Stimulated activated CD4-positive, alpha-beta T cell treated with anti-CD3 and anti-CD28 coated beads, Interleukin-12 subunit alpha, Interleukin-12 subunit beta, amount 100 ng/mL, for 4 hours (primary cell): ENCODE measurements around the gene MYOM1.

Experiments
- DNase-seq: peaks from one replicate; pipeline ENCODE4 v3.0.0-alpha.2; 2020

Gene MYOM1

DNA sequence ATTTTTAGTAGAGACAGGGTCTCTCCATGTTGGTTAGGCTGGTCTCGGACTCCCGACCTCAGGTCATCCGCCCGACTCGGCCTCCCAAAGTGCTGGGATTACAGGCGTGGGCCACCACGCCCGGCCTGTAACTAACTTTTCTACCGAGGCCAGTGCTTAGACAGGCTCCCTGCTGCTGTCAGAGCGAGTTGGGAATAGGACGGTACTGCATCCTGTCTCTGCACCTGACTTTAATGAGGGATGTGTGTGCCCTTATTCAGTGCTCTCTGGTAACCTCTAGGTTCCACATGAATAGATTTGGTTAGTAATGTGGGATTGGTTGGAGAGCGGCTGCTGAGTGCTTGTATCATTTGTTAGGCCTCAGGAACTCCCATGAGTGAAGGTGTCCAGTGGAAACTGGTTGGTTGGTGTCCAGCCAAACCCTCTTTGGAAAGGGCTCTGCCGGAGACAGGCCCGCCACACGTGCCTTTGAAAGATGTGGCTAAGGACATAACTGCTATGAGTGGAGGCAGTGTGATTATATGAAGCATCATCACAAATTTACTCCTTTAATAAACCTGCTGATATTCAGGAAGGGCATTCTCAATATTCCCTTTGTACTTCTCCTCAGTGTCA, 36.6 kb downstream of the MYOM1 start:
- DNase-seq, result no peak

DNA sequence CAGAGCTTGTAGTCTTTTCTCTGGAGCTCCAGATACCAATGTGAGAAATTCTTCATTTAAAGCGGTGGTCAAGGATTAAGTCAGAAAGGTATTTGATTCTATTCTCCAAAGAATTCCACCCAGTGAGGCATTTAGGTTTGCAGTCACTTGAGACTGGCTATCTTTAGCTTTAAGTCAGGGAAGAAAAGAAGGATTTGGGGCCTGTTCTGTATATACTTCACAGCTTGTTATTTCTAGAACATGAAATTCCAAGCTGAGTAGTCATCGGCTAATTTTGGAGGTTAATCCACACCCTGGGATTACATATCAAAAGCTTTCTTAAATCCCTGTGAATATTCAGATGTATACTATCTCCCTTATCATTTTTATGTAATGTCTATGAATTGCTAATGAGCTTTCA, 39.4 kb downstream of the MYOM1 start:
- DNase-seq, result no peak

DNA sequence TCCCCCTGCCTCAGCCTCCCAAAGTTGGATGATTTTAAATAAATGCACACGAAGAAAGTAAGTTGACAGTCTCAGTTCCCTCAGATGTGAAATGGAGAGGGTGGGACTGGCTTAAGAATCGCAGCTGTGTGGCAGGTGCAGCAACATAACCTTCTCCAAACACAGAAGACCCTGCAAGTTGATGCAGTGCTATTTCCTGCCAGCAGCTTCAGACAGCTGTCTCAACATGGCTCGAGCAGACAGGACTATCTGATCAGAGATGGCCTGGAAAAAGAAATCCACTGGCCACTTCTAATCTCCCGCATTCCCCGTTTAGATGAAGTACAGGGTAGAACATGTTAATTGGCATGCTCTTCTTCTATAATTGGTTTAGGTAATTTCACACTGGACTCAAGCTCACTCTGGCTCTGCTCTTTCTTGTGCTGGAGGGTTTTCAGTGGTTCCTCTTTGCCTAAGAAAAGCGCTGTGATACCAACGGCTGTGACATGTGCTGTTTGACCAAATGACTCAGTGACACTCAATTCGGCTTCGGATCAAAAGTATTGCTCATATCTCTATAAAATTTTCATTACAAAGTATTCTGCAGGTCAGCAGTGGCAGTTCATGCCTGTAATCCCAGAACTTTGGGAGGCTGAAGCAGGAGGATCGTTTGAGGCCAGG, 40.2 kb downstream of the MYOM1 start:
- DNase-seq, result no peak

DNA sequence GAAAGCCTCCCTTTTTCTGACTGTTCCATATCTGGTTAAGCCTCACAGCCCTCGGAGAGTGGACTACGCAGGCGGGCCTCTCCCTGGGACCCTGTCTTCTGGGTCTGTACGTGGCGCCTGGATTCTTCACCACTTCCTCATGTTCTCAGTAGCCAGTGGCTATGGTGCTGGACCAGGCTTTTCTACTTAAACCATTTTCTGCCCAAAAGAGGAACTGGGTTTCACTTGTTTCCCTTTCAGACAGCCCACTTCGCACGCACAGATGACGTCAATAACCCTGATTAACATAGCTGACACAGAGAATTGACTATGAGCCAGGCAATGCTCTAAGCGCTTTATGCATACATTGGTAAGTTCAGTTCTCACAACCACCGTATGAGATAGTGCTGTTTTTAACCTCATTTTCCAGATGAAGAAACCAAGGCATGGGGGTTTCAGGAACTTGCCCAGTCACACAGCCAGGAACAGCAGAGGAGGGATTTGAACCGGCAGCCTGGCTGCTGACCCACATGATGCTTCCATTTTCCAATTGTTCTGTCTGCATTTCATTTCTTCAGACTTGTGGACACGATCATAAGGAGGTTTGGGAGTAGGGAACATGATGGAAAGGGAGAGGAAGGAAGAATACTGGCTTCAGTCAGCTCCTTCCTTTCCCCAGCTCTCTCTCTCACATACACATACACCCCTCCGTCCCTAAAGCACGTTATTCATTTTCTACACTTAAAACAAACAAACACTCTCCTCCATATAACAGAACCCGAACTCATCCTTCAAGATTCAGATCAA, 41.7 kb downstream of the MYOM1 start:
- DNase-seq, result no peak

DNA sequence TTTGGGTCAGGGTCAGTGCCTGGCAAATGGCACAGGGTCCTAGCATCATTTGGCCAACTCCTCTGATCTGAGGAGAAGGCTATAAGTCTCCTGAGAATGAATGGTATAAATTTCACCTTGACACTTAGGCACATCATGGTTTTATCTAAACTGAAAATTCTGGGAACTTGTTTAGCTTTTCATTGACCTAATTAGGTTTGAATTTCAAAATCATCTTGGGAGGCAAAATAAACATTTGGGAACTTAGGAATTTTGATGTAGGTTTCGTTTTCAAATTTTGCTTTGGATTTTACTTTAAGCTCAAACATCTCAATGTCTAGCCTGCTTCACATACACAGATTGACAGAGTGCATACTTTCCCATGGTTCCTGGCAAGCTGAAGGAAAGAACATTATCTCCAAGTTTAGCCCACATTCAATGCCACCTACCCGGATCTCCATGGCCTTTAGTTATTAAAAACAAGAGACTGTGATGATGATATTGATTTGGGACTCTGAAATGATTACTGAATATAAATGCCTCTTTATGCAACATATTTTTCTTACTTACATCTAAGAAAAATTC, 44.5 kb downstream of the MYOM1 start:
- DNase-seq, result no peak

DNA sequence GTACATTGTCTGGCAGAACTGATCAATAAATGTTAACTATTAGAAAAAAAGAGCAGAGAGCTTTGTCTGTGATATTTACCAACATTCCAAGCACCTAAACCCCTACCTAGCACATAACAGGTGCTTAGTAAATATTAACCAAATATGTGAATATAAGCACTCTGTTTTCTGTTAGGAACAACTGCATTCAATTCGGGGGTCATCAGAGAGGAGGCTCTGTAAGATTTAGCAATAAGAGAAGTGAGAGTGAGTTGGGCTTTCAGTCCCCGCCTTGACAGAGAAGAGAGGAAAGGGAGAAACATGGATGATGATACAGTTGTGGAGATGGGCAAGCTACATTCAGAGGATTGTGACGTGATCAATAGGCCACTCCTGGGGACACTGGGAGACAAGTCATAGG, 47.7 kb downstream of the MYOM1 start:
- DNase-seq, result no peak

DNA sequence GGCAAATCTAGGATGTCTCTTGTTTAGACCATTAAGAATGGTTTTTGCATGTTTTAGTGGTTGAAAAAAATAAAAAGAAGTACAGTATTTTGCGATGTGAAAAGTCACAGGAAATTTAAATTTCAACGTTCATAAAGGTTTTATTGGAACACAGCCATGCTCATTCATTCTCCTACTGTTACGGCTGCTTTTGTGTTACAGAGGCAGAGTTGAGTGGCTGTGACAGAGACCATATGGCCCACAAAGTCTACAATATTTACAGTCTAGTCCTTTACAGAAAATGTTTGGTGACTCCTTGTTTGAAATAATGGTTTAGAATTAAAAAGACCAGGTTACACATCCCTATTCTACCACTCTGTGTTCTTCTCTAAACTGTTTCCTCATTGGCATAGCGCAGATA, 48.1 kb downstream of the MYOM1 start:
- no peak for DNase-seq

DNA sequence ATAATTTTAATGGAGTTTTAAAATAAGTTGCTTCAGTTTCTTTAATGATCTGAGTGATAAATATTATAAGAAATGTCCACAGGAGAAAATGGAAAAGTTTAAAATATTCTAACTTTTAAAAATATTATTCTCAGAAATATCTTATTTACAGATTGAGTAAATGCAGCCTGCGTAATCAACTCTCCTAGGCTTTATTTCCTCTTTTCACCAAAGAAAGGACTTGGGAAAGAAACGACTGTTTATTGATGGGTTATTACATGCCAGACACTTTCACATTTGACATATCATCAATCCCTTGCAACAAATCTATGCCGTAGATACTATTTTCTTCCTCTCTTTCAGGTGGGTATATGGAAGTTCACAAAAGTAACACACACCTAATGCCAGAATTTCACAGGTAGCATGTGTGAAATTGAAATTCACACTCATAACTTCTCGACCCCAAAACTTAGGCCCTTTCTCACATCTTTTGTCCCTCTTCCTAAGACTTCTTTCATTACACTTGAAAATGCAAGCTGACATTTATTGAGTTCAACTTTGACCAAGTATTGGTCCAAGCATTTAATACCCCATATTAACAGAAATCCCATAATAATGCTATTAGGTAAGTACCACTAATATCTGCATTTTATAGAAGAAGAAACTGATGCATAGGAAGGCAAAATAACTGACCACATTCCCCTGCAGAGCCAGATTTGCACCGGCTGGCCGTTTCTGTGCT, 49.2 kb downstream of the MYOM1 start:
- DNase-seq, result no peak

DNA sequence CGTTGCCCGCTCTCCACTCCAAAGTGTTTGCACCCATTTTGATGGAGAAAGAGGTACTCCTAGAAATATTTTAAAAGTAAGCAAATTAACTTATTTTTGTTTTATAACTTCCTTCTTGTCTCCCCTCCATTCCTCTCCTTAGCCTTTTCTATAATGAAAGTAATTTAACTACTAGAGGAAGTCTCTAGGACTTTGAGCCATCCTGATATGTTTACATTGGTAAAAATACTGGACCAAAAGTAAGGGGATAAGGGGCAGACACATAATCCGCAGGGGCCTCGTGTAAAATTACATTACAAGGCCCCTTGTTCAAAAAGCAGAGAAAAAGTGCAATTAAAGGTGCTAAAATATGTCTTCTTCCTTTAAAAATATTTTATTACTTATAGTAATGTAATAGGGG, 55.4 kb downstream of the MYOM1 start:
- DNase-seq, result no peak

DNA sequence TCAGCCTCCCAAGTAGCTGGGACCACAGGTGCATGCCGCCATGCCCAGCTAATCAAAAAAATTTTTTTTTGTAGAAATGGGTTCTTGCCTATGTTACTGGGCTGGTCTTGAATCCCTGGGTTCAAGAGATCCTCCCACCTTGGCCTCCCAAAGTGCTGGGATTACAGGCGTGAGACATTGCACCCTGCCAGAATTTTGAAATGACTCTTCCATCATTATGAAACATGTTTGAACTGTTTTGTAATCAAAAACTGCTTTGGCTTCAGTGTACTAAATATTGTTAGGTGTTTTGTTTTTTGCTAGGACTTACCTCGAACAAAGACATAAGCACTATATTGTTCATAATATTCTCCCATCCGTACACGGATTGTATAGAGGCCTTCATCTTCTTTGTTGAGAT, 55.8 kb downstream of the MYOM1 start:
- no peak for DNase-seq

DNA sequence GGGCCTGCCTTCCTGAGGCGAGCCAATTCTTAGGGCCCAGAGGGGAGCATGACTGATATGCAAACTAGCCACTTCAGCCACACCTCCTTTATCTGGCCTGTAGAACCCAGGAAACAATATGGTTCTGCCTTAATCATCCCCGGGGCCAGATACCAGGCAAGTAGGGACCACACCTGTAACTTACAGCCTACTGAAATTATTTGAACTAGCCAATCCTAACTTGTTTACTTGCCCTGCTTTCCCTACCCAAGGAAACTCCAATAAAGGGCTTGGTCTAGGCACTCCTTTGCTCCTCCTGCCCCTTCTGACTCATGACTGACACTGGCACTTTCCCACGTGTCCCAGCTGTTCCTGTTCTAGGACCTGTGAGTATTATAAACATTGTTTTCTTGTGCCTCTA, 57.6 kb downstream of the MYOM1 start:
- DNase-seq, result no peak

DNA sequence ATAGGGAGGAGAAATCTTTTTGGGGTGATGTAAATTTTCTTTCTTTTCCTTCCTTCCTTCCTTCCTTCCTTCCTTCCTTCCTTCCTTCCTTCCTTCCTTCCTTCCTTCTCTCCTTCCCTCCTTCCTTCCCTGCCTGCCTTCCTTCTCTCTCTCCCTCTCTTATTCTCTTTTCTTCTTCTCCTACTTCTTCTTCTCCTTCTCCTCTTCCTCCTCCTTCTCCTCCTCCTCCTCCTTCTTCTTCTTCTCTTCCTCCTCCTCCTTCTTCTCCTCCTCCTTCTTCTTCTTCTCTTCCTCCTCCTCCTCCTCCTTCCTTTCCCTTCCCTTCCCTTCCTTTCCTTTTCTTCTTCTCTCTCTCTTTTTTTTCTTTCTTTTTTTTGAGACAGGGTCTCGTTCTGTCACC, 59.9 kb downstream of the MYOM1 start:
- no peak for DNase-seq

DNA sequence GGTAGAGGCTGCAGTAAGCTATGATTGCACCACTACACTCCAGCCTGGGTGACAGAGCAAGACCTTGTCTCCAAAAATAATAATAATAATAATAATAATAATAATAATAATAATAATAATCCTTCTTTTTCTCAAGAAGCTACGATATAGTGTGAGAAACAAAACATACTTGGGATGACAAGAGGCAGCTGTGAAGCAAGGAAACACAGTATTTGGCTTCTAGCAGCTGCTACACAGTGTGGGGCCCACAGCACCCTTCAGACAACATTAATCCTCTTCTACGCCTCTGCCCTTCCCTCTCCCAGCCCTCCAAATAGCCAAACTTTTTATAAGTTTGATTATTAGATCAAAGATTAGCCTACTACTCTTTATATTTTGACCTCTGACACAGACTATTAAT, 62.2 kb downstream of the MYOM1 start:
- DNase-seq, result no peak

DNA sequence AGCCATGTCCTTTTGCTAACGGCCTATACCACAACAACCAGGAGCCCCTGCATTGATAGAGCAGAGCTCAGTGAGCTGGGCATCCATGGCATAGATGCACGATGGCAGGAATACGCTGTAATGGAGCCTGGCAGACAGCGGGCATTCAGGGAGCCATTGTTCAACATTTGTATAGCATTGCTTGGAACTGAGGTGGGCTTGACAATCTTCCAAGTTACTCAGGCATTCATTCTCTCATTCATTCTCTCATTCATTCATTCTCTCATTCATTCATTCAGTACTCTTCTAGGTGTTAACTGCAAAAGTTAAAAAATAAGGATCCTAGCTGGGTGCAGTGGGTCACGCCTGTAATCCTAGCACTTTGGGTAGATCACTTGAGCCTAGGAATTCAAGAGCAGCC, 62.7 kb downstream of the MYOM1 start:
- no peak for DNase-seq

DNA sequence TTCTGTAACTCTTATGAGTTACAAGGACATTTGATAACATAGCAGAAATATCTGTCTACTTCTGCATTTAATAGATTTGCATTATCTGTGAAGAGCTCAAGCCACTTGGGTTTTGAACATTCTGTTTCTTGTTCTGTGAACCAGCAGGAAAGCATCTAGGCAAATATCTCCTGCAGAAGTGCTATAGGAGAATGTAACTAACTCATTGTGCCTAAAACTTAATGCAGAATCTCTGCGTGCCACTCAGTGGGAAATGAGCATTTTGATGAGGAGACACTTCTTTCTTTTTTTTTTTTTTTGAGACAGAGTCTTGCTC, 63.5 kb downstream of the MYOM1 start:
- no peak for DNase-seq

DNA sequence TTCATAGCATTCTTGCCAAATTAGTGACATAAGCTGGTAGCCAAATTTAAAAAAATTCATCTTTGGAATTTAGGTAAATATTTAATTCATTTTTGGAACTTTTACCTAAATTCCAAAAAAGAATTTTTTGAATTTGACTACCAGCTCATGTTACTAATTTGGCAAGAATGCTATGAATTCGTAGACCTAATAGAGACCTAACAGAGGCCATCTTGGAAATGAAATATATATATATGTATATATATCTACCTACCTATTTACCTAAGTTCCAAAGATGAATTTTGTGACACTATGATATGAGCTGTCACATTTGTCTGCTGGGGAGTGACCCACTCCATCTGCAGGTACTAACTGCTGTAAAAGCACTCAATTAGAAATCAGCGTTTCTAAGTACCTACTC, 65.6 kb downstream of the MYOM1 start:
- no peak for DNase-seq

DNA sequence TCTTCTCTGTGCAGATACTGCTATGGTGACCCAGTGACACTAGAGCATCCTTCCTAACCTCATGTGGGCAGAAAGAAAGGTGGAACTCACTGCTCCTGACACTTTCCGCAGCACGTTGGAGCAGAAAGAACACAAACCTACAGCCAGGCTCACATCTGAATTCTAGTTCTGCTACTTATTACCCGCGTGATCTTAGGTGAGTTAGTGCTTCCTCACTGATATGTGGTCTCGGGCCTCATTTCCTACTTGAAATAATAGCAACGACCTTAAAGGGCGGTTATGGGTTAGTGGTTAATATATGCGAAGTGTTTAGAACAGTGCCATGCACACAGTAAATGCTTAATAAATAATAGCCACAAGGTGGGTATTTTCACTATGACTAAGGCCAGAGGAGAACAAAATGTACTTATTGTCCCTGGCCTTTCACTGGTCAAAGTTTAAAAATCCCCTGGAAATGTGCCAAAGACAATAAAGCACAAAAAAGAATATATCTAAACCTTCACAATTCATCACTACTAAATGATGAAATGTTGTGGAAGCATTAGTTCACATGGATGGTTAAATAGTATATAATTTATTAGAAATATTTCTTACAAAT, 66.6 kb downstream of the MYOM1 start:
- no peak for DNase-seq

DNA sequence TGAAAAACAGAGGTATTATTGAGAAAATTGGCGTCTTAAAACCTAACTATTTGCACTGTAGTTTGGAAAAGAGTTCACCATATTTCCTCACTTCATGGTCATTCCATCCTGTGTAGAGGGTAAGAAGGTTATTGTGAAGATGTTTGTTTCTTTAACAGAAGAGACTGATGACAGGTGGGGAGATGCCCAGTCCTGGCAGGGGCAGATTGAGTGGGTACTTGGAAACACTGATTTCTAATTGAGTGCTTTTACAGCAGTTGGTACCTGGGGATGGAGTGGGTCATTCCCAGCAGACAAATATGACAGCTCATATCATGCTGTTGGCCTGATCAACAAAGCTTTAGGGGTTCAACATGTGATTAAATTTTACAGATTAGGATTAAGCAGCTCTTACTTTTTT, 67.5 kb downstream of the MYOM1 start:
- no peak for DNase-seq

DNA sequence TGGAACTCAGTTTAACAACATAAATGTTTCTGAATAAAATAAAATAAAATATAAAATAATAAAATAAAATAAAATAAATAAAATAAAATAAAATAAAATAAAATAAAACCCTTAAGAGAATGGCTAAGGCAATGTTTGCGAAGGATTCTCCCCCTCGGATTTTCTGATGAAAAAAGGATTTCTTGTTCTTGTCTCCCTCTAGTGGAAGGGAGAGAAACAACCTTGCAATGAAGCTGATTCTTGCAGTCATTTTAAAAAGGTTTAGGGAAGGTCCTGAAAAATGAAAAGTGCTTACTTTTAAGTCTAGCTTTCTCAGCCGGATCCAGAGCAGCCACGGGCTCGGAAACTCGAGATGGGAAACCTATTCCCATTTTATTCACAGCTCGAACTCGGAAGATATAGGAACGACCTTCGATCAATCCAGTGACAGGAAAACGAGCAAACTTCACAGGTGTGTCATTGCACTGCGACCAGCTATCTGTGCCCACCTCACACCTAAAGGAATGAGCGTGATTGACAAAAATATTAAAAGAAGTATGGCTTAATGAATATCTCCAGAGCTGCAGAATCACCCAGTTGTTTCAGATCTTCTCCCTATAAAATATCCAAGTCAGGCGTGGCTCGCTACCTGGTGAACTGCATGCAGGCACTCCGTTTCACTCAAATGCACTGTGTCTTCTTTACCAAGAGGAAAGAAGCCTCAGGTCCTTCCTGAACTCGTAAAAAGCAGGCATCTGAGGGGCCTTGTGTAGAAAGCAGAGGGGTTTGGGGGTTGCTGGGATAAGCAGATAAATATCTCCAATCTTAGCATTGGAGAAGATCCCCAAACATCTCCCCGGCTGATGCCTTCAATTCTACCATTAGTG, 68.1 kb downstream of the MYOM1 start:
- DNase-seq, result no peak

DNA sequence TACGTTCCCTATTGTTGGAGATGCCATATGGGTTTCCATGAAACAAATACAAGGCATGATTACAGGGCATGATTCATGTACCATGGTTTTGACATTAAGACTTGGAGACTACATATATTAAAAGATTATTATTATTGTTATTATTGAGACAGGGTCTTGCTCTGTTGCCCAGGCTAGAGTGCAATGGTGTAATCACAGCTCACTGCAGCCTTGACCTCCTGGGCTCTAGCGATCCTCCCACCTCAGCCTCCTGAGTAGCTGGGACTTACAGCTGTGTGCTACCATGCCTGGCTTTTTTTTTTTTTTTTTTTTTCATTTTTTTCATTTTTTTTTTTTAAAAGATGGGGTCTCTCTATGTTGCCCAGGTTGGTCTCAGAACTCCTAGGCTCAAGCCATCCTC, 69.1 kb downstream of the MYOM1 start:
- no peak for DNase-seq

DNA sequence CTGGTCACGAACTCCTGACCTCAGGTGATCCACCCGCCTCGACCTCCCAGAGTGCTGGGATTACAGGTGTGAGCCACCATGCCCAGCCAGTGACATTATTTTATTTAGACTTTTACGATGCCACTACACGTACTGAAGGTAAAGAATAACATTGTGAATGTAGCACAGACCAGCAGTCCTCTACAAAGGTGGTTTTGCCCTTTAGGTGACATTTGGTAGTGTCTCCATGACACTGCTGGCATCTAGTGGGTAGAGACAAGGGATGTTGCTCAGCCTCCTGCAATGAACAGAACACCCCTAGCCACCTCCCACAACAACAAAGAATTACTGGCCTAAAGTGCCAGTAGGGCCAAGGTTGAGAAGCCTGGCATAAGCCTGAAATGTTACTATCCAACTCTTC, 69.5 kb downstream of the MYOM1 start:
- no peak for DNase-seq

DNA sequence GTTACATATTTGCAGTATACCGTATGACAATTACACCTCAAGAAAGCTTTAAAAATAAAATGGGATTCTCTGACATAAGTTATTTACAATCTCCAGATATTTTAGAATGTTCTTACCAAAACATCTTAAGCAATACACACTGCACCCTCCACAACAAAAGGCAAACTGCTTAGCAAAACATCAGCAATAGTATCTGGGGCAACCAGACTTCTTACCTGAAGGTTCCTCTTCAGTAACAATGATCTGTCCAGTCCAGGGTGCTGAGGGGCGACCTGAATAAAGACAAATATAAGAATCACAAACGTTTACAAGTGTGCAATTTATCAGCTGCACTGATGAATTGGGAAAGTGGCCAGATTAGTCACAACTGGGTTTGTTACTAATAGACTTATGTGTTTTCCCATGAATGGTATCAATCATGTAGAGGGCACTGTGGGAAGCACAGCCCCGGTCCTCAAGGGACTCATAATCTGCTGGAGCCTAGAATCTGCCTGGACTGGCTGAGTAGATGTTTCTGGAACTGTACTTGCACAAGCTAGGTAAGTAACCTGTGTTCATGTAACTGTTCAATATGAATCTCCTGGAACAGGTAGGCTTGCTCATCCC, 70.7 kb downstream of the MYOM1 start:
- no peak for DNase-seq
